Measurements from ENCODE around the gene ZNF341.
A peak's percentile ranks its signal among the peaks of the same experiment; 100 is the strongest.

Gene ZNF341

DNA sequence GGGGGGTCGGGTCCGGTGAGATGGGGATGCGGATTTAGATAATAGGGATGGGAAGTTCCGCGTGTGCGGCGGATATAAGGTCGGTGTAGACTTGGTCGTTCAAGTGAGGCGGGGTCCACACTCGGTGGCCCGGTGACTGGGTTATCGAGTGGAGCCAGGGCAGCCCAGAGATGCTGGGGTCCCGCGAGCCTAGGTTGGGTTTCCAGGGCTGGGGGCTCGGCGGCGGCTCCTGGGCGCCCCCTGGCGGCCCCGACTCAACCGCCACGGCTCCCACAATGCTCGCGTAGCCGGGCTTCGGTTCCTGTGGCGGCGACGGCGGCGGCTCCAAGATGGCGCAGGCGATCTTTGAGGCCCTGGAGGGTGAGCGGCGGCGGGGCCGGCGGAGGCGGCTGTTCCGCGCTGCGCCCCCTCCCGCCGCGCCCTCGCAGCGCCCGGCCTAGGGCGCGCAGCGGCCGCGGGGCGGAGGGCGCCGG is at the start of gene ZNF341 (continued):
- TF ChIP-seq, protein P1, sequence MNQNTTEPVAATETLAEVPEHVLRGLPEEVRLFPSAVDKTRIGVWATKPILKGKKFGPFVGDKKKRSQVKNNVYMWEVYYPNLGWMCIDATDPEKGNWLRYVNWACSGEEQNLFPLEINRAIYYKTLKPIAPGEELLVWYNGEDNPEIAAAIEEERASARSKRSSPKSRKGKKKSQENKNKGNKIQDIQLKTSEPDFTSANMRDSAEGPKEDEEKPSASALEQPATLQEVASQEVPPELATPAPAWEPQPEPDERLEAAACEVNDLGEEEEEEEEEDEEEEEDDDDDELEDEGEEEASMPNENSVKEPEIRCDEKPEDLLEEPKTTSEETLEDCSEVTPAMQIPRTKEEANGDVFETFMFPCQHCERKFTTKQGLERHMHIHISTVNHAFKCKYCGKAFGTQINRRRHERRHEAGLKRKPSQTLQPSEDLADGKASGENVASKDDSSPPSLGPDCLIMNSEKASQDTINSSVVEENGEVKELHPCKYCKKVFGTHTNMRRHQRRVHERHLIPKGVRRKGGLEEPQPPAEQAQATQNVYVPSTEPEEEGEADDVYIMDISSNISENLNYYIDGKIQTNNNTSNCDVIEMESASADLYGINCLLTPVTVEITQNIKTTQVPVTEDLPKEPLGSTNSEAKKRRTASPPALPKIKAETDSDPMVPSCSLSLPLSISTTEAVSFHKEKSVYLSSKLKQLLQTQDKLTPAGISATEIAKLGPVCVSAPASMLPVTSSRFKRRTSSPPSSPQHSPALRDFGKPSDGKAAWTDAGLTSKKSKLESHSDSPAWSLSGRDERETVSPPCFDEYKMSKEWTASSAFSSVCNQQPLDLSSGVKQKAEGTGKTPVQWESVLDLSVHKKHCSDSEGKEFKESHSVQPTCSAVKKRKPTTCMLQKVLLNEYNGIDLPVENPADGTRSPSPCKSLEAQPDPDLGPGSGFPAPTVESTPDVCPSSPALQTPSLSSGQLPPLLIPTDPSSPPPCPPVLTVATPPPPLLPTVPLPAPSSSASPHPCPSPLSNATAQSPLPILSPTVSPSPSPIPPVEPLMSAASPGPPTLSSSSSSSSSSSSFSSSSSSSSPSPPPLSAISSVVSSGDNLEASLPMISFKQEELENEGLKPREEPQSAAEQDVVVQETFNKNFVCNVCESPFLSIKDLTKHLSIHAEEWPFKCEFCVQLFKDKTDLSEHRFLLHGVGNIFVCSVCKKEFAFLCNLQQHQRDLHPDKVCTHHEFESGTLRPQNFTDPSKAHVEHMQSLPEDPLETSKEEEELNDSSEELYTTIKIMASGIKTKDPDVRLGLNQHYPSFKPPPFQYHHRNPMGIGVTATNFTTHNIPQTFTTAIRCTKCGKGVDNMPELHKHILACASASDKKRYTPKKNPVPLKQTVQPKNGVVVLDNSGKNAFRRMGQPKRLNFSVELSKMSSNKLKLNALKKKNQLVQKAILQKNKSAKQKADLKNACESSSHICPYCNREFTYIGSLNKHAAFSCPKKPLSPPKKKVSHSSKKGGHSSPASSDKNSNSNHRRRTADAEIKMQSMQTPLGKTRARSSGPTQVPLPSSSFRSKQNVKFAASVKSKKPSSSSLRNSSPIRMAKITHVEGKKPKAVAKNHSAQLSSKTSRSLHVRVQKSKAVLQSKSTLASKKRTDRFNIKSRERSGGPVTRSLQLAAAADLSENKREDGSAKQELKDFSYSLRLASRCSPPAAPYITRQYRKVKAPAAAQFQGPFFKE (tag by site-specific recombination; IDR thresholded peaks at IDR 0.05; ENCODE audit: borderline replicate concordance) = no peak
- no peak for TF ChIP-seq ZNF830 (tag by site-specific recombination; IDR thresholded peaks at IDR 0.05; ENCODE audit: low read depth)
- TF ChIP-seq ZNF2 (tag by site-specific recombination; IDR thresholded peaks at IDR 0.05) = peak; percentile 76; the same call in 1 of the 2 replicates
- no peak for TF ChIP-seq ZNF223 (tag by site-specific recombination; IDR thresholded peaks at IDR 0.05)
- TF ChIP-seq SETDB1 (IDR thresholded peaks at IDR 0.05; ENCODE audit: insufficient read length, low read length) = no peak
- TF ChIP-seq ZNF624 (tag by site-specific recombination; IDR thresholded peaks at IDR 0.05) = no peak
- TF ChIP-seq, protein P2, sequence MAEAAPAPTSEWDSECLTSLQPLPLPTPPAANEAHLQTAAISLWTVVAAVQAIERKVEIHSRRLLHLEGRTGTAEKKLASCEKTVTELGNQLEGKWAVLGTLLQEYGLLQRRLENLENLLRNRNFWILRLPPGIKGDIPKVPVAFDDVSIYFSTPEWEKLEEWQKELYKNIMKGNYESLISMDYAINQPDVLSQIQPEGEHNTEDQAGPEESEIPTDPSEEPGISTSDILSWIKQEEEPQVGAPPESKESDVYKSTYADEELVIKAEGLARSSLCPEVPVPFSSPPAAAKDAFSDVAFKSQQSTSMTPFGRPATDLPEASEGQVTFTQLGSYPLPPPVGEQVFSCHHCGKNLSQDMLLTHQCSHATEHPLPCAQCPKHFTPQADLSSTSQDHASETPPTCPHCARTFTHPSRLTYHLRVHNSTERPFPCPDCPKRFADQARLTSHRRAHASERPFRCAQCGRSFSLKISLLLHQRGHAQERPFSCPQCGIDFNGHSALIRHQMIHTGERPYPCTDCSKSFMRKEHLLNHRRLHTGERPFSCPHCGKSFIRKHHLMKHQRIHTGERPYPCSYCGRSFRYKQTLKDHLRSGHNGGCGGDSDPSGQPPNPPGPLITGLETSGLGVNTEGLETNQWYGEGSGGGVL (tag by site-specific recombination; IDR thresholded peaks at IDR 0.05) = no peak
- TF ChIP-seq, protein P3, sequence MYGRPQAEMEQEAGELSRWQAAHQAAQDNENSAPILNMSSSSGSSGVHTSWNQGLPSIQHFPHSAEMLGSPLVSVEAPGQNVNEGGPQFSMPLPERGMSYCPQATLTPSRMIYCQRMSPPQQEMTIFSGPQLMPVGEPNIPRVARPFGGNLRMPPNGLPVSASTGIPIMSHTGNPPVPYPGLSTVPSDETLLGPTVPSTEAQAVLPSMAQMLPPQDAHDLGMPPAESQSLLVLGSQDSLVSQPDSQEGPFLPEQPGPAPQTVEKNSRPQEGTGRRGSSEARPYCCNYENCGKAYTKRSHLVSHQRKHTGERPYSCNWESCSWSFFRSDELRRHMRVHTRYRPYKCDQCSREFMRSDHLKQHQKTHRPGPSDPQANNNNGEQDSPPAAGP (tag by site-specific recombination; IDR thresholded peaks at IDR 0.05) = peak; percentile 48; the same call in 1 of the 2 replicates
- peak; percentile 77; the same call in 1 of the 2 replicates for TF ChIP-seq YY1 (tag by site-specific recombination; IDR thresholded peaks at IDR 0.05)
- TF ChIP-seq ZBTB8A (tag by site-specific recombination; IDR thresholded peaks at IDR 0.05) = peak; percentile 86
- TF ChIP-seq ZNF133 (tag by site-specific recombination; IDR thresholded peaks at IDR 0.05) = no peak
- TF ChIP-seq ZFP69B (tag by site-specific recombination; IDR thresholded peaks at IDR 0.05) = 0 out of 2 replicates have a peak, but pooled peaks have one; percentile 37
- TF ChIP-seq KLF7 (tag by site-specific recombination; IDR thresholded peaks at IDR 0.05; ENCODE audit: borderline replicate concordance) = no peak
- TF ChIP-seq ZFHX2 (tag by site-specific recombination; conservative IDR thresholded peaks at IDR 0.05) = no peak
- TF ChIP-seq ZNF521 (tag by site-specific recombination; IDR thresholded peaks at IDR 0.05) = no peak
- TF ChIP-seq, protein P4, sequence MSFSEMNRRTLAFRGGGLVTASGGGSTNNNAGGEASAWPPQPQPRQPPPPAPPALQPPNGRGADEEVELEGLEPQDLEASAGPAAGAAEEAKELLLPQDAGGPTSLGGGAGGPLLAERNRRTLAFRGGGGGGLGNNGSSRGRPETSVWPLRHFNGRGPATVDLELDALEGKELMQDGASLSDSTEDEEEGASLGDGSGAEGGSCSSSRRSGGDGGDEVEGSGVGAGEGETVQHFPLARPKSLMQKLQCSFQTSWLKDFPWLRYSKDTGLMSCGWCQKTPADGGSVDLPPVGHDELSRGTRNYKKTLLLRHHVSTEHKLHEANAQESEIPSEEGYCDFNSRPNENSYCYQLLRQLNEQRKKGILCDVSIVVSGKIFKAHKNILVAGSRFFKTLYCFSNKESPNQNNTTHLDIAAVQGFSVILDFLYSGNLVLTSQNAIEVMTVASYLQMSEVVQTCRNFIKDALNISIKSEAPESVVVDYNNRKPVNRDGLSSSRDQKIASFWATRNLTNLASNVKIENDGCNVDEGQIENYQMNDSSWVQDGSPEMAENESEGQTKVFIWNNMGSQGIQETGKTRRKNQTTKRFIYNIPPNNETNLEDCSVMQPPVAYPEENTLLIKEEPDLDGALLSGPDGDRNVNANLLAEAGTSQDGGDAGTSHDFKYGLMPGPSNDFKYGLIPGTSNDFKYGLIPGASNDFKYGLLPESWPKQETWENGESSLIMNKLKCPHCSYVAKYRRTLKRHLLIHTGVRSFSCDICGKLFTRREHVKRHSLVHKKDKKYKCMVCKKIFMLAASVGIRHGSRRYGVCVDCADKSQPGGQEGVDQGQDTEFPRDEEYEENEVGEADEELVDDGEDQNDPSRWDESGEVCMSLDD (tag by site-specific recombination; IDR thresholded peaks at IDR 0.05) = peak; percentile 74
- no peak for TF ChIP-seq FEZF1 (tag by site-specific recombination; IDR thresholded peaks at IDR 0.05)
- no peak for TF ChIP-seq ZNF112 (tag by site-specific recombination; IDR thresholded peaks at IDR 0.05)
- TF ChIP-seq GLIS2 (tag by site-specific recombination; IDR thresholded peaks at IDR 0.05) = no peak; the same call in 1 of the 2 replicates
- peak; percentile 52 for TF ChIP-seq ZNF654 (tag by site-specific recombination; IDR thresholded peaks at IDR 0.05; ENCODE audit: low read depth)
- TF ChIP-seq ZNF610 (tag by site-specific recombination; IDR thresholded peaks at IDR 0.05; ENCODE audit: borderline replicate concordance) = no peak
- no peak for TF ChIP-seq ZSCAN16 (tag by site-specific recombination; IDR thresholded peaks at IDR 0.05)
- 0 out of 2 replicates have a peak, but pooled peaks have one; percentile 25 for TF ChIP-seq OVOL3 (tag by site-specific recombination; IDR thresholded peaks at IDR 0.05)
- TF ChIP-seq ZXDB (tag by site-specific recombination; IDR thresholded peaks at IDR 0.05) = peak; percentile 38; the same call in 1 of the 2 replicates
- TF ChIP-seq, protein P5, sequence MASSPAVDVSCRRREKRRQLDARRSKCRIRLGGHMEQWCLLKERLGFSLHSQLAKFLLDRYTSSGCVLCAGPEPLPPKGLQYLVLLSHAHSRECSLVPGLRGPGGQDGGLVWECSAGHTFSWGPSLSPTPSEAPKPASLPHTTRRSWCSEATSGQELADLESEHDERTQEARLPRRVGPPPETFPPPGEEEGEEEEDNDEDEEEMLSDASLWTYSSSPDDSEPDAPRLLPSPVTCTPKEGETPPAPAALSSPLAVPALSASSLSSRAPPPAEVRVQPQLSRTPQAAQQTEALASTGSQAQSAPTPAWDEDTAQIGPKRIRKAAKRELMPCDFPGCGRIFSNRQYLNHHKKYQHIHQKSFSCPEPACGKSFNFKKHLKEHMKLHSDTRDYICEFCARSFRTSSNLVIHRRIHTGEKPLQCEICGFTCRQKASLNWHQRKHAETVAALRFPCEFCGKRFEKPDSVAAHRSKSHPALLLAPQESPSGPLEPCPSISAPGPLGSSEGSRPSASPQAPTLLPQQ (tag by site-specific recombination; IDR thresholded peaks at IDR 0.05) = peak; percentile 32; the same call in 1 of the 2 replicates
- no peak for TF ChIP-seq ZNF555 (tag by site-specific recombination; conservative IDR thresholded peaks at IDR 0.05)
- TF ChIP-seq ZNF677 (tag by site-specific recombination; IDR thresholded peaks at IDR 0.05) = no peak

Measured in HEK293 (cell line).